Upper lobe of left lung (tissue), 6 donors: ENCODE results near the gene STK33. TPM values are rescaled to one million over a fixed set of nuclear protein-coding genes. Genes with fewer than 3 reads are reported as not detected.

ENCODE experiments used
- ATAC-seq, 2 donors: fragments of 200-7000 bp; cut with Tn5 transposase; one replicate each; pipeline ENCODE4 v1.9.1; 2022; ENCODE audit warnings: mild to moderate bottlenecking in 2 of 2, moderate library complexity in 2 of 2; ENCODE audit not compliant: low FRiP score in 2 of 2
- DNase-seq, 2 donors: peaks; one replicate each; pipeline ENCODE4 v3.0.0-alpha.2; 2019 to 2020
- H3K27ac ChIP-seq, 4 donors: fragments of 200-600 bp; sonication (generic); one replicate each; pipeline ENCODE4 v1.5.1; 2016 to 2019
- H3K27me3 ChIP-seq, 4 donors: fragments of 200-600 bp; sonication (generic); one replicate each; pipeline ENCODE4 v1.5.1; 2017 to 2019
- H3K36me3 ChIP-seq, 4 donors: fragments of 200-600 bp; sonication (generic); one replicate each; pipeline ENCODE4 v1.5.1; 2016 to 2019
- H3K4me1 ChIP-seq, 4 donors: fragments of 200-600 bp; sonication (generic); one replicate each; pipeline ENCODE4 v1.5.1; 2018 to 2019
- H3K4me3 ChIP-seq, 4 donors: fragments of 200-600 bp; sonication (generic); one replicate each; pipeline ENCODE4 v1.5.1; 2017 to 2019; ENCODE audit warnings: mild to moderate bottlenecking in 2 of 4, moderate library complexity in 1 of 4
- H3K9me3 ChIP-seq, 4 donors: fragments of 200-600 bp; sonication (generic); one replicate each; pipeline ENCODE4 v1.5.1; 2018 to 2019
- CTCF ChIP-seq, 6 experiments: fragments of 450-650 bp in 4 of 6; fragments of 200-600 bp in 2 of 6; sonication (generic) in 2 of 6; IDR thresholded peaks; one replicate each; pipeline ENCODE4 v1.5.1; 2016 to 2019; ENCODE audit warnings: antibody characterized with exemption in 6 of 6
- EP300 ChIP-seq, 4 donors: sonication (generic); formaldehyde crosslinking; IDR thresholded peaks; one replicate each; pipeline ENCODE4 v1.5.1; 2017; ENCODE audit warnings: antibody characterized with exemption in 4 of 4, control low read depth in 2 of 4
- POLR2A ChIP-seq, 4 donors: fragments of 450-650 bp; IDR thresholded peaks; one replicate each; pipeline ENCODE4 v1.5.1; 2016 to 2017; ENCODE audit warnings: antibody characterized with exemption in 4 of 4, mild to moderate bottlenecking in 2 of 4
- POLR2AphosphoS5 ChIP-seq, 2 donors: sonication (generic); formaldehyde crosslinking; IDR thresholded peaks; one replicate each; pipeline ENCODE4 v1.5.1; 2017; ENCODE audit warnings: antibody characterized with exemption in 2 of 2
- WGBS, 2 donors: methylation state at CpG; one replicate each; pipeline ENCODE4 v1.1.5; 2017 to 2018; 5-methylcytosine and 5-hydroxymethylcytosine counted together
- total RNA-seq, 6 donors: library from RNA; depleted of rRNA in 4 of 6; stranded (reverse); fragments of >200 nt in 4 of 6; gene quantifications; one replicate each; pipeline versions ENCODE4 v1.1.0 to v1.2.1, GENCODE V29; 2016 to 2021
- donor health status: DM: no; HTN: no; CAD: no; lungs with moderate emphysema.
- donor health status: DM: no; HTN: yes; CAD: no; lungs with severe emphysema.

The STK33 gene
- total RNA-seq, 6 donors from 2014 or later, result 10.3 to 77.0 (median 15.6) TPM

GRCh38 chr11:8558436-8558835 is 35.6 kb downstream of the STK33 start:
- 86 to 90% methylated on average over 4 of the region's 4 CpGs for WGBS, 2 donors
- H3K9me3 ChIP-seq, result peaks cover 0 to 9% (median 6%) of the 10 kb centered on the region in 4 donors
- no peak overlapping the region for H3K4me3 ChIP-seq
- H3K36me3 ChIP-seq, result no peaks in the 10 kb centered on the region
- no peak overlapping the region for H3K27ac ChIP-seq
- ATAC-seq (no peak), DNase-seq (no peak)
- TF ChIP-seq POLR2A (IDR thresholded peaks at IDR 0.05) (no peak), POLR2AphosphoS5 (IDR thresholded peaks at IDR 0.05) (no peak), EP300 (IDR thresholded peaks at IDR 0.05) (no peak), CTCF (IDR thresholded peaks at IDR 0.05) (no peak)
- H3K27me3 ChIP-seq, result no peaks in the 10 kb centered on the region
- H3K4me1 ChIP-seq, result no peaks in the 10 kb centered on the region

GRCh38 chr11:8545698-8546366 is 48.2 kb downstream of the STK33 start:
- 52 to 69% methylated on average over 4 of the region's 4 CpGs for WGBS, 2 donors
- Histone ChIP-seq H3K4me1 (peaks cover 0 to 4% (median 0%) of the 10 kb centered on the region in 4 donors), H3K36me3 (no peaks in the 10 kb centered on the region), H3K4me3 (no peak overlapping the region), H3K27me3 (no peaks in the 10 kb centered on the region), H3K9me3 (peaks cover 0 to 5% (median 0%) of the 10 kb centered on the region in 4 donors), H3K27ac (no peak overlapping the region)
- peak in 1 of 2 donors; percentile 80 for ATAC-seq
- TF ChIP-seq POLR2AphosphoS5 (IDR thresholded peaks at IDR 0.05) (no peak), CTCF (IDR thresholded peaks at IDR 0.05) (no peak), POLR2A (IDR thresholded peaks at IDR 0.05) (no peak)
- DNase-seq, result no peak

- no peak overlapping the region for H3K27ac ChIP-seq
- H3K4me3 ChIP-seq, result no peak overlapping the region
- H3K9me3 ChIP-seq, result peaks cover 0 to 5% (median 0%) of the 10 kb centered on the region in 4 donors
- H3K36me3 ChIP-seq, result no peaks in the 10 kb centered on the region
- DNase-seq (no peak), ATAC-seq (no peak)
- TF ChIP-seq EP300 (IDR thresholded peaks at IDR 0.05) (no peak), POLR2AphosphoS5 (IDR thresholded peaks at IDR 0.05) (no peak), POLR2A (IDR thresholded peaks at IDR 0.05) (no peak)
- 48 to 54% methylated on average over 1 of the region's 1 CpG for whole genome bisulfite sequencing, 2 donors
- H3K4me1 ChIP-seq, result peaks cover 0 to 4% (median 0%) of the 10 kb centered on the region in 4 donors
- H3K27me3 ChIP-seq, result no peaks in the 10 kb centered on the region
These were observed 49.2 kb downstream of the STK33 start for GRCh38 chr11:8544807-8545206.

GRCh38 chr11:8543278-8543677 is 50.8 kb downstream of the STK33 start:
- TF ChIP-seq POLR2AphosphoS5 (IDR thresholded peaks at IDR 0.05) (no peak), CTCF (IDR thresholded peaks at IDR 0.05) (no peak), POLR2A (IDR thresholded peaks at IDR 0.05) (no peak), EP300 (IDR thresholded peaks at IDR 0.05) (no peak)
- H3K9me3 ChIP-seq, result peaks cover 0 to 4% (median 0%) of the 10 kb centered on the region in 4 donors
- 81 to 82% methylated on average over 1 of the region's 1 CpG for WGBS, 2 donors
- DNase-seq, result no peak
- ATAC-seq, result no peak
- no peak overlapping the region for H3K27ac ChIP-seq
- H3K27me3 ChIP-seq, result no peaks in the 10 kb centered on the region
- H3K4me3 ChIP-seq, result no peak overlapping the region
- H3K4me1 ChIP-seq, result peaks cover 0 to 4% (median 0%) of the 10 kb centered on the region in 4 donors
- H3K36me3 ChIP-seq, result no peaks in the 10 kb centered on the region

- no peaks in the 10 kb centered on the region for H3K36me3 ChIP-seq
- no peak for ATAC-seq
- no peak overlapping the region for H3K27ac ChIP-seq
- H3K9me3 ChIP-seq, result no peaks in the 10 kb centered on the region
- DNase-seq, result no peak
- peaks cover 0 to 4% (median 0%) of the 10 kb centered on the region in 4 donors for H3K4me1 ChIP-seq
- no peak for TF ChIP-seq EP300 (IDR thresholded peaks at IDR 0.05)
- TF ChIP-seq CTCF (IDR thresholded peaks at IDR 0.05), result no peak
- no peak for TF ChIP-seq POLR2AphosphoS5 (IDR thresholded peaks at IDR 0.05)
- TF ChIP-seq POLR2A (IDR thresholded peaks at IDR 0.05), result no peak
- H3K27me3 ChIP-seq, result no peaks in the 10 kb centered on the region
- WGBS, 2 donors, result 43 to 44% methylated on average over 1 of the region's 1 CpG
- no peak overlapping the region for H3K4me3 ChIP-seq
These were observed 52.6 kb downstream of the STK33 start for GRCh38 chr11:8541448-8541847.
